ENCODE measurements around the gene NCAPD3. TPM values are rescaled to one million over a fixed set of nuclear protein-coding genes. Genes with fewer than 3 reads are reported as not detected.

NCAPD3 gene
- total RNA-seq, 1 experiment from 2014 or later, result 49.6 TPM

- no peak overlapping the region for H3K4me3 ChIP-seq
- H3F3A ChIP-seq (ENCODE audit: insufficient read depth, low read depth), result no peaks in the 10 kb centered on the region
- DNase-seq, result no peak
- H3K36me3 ChIP-seq (ENCODE audit: low read depth), result peaks cover 4% of the 10 kb centered on the region
- no TSS peak for BruUV-seq (replicated peaks)
- no peak overlapping the region for H3K4me2 ChIP-seq
- intact Hi-C loops (cut with micrococcal nuclease; ENCODE audit: unreplicated experiment), result no loop called here
- CTCF ChIA-PET, result no interaction called here
- TF ChIP-seq EZH2 (IDR thresholded peaks at IDR 0.05; ENCODE audit: low read depth), result no peak
- TF ChIP-seq CTCF (conservative IDR thresholded peaks at IDR 0.05), result no peak
- no peaks in the 10 kb centered on the region for H3K4me1 ChIP-seq (replicated peaks; ENCODE audit: insufficient read depth)
- no peaks in the 10 kb centered on the region for H4K20me1 ChIP-seq (ENCODE audit: insufficient read depth)
- H3K27ac ChIP-seq, result no peak overlapping the region
- H2AFZ ChIP-seq, result no peak overlapping the region
- POLR2A ChIA-PET (ENCODE audit: unreplicated experiment), result no interaction called here
- H3K79me2 ChIP-seq (ENCODE audit: low read depth), result no peaks in the 10 kb centered on the region
- H3K27me3 ChIP-seq (ENCODE audit: insufficient read depth, low read depth), result no peaks in the 10 kb centered on the region
- no peaks in the 10 kb centered on the region for H3K9me2 ChIP-seq (ENCODE audit: insufficient read depth)
- H3K9me3 ChIP-seq (ENCODE audit: insufficient read depth, low read depth), result no peaks in the 10 kb centered on the region
Observed at GRCh38 chr11:134153147-134153905, 70.4 kb downstream of the NCAPD3 start.

- no peak overlapping the region for H3K4me3 ChIP-seq
- no peak for TF ChIP-seq CTCF (conservative IDR thresholded peaks at IDR 0.05)
- no peak for TF ChIP-seq EZH2 (IDR thresholded peaks at IDR 0.05; ENCODE audit: low read depth)
- intact Hi-C loops (cut with micrococcal nuclease; ENCODE audit: unreplicated experiment), result no loop called here
- ChIA-PET CTCF (no interaction called here), POLR2A (ENCODE audit: unreplicated experiment) (no interaction called here)
- H3K9me3 ChIP-seq (ENCODE audit: insufficient read depth, low read depth), result no peaks in the 10 kb centered on the region
- no peak overlapping the region for H3K4me2 ChIP-seq
- no peak for DNase-seq
- no peak overlapping the region for H2AFZ ChIP-seq
- no peaks in the 10 kb centered on the region for H3F3A ChIP-seq (ENCODE audit: insufficient read depth, low read depth)
- H3K4me1 ChIP-seq (replicated peaks; ENCODE audit: insufficient read depth), result no peaks in the 10 kb centered on the region
- H4K20me1 ChIP-seq (ENCODE audit: insufficient read depth), result no peaks in the 10 kb centered on the region
- no peaks in the 10 kb centered on the region for H3K79me2 ChIP-seq (ENCODE audit: low read depth)
- H3K27ac ChIP-seq, result no peak overlapping the region
- BruUV-seq (replicated peaks), result no TSS peak
- no peaks in the 10 kb centered on the region for H3K9me2 ChIP-seq (ENCODE audit: insufficient read depth)
- no peaks in the 10 kb centered on the region for H3K27me3 ChIP-seq (ENCODE audit: insufficient read depth, low read depth)
- peaks cover 4% of the 10 kb centered on the region for H3K36me3 ChIP-seq (ENCODE audit: low read depth)
Observed at GRCh38 chr11:134152696-134153095, 71.1 kb downstream of the NCAPD3 start.

- TF ChIP-seq CTCF (conservative IDR thresholded peaks at IDR 0.05) (no peak), EZH2 (IDR thresholded peaks at IDR 0.05; ENCODE audit: low read depth) (no peak)
- H3K27ac ChIP-seq, result no peak overlapping the region
- no peaks in the 10 kb centered on the region; the same call in 1 of the 2 replicates for H3K36me3 ChIP-seq (ENCODE audit: low read depth)
- no peak overlapping the region for H3K4me3 ChIP-seq
- H3K79me2 ChIP-seq (ENCODE audit: low read depth), result no peaks in the 10 kb centered on the region
- H3F3A ChIP-seq (ENCODE audit: insufficient read depth, low read depth), result no peaks in the 10 kb centered on the region
- ChIA-PET POLR2A (ENCODE audit: unreplicated experiment) (no interaction called here), CTCF (no interaction called here)
- BruUV-seq (replicated peaks), result no TSS peak
- no peak overlapping the region for H2AFZ ChIP-seq
- no peaks in the 10 kb centered on the region for H3K9me3 ChIP-seq (ENCODE audit: insufficient read depth, low read depth)
- no peaks in the 10 kb centered on the region for H3K27me3 ChIP-seq (ENCODE audit: insufficient read depth, low read depth)
- H4K20me1 ChIP-seq (ENCODE audit: insufficient read depth), result no peaks in the 10 kb centered on the region
- intact Hi-C loops (cut with micrococcal nuclease; ENCODE audit: unreplicated experiment), result no loop called here
- no peak for DNase-seq
- no peaks in the 10 kb centered on the region for H3K4me1 ChIP-seq (replicated peaks; ENCODE audit: insufficient read depth)
- no peak overlapping the region for H3K4me2 ChIP-seq
- H3K9me2 ChIP-seq (ENCODE audit: insufficient read depth), result no peaks in the 10 kb centered on the region
Observed at GRCh38 chr11:134151083-134151747, 72.6 kb downstream of the NCAPD3 start.
